ENCODE measurements around the gene INCA1. TPM values are rescaled to one million over a fixed set of nuclear protein-coding genes. Genes with fewer than 3 reads are reported as not detected.
A peak's percentile ranks its signal among the peaks of the same experiment; 100 is the strongest.

Gene INCA1
- total RNA-seq, 2 experiments from 2014 or later = 0.42 to 0.54 TPM

DNA sequence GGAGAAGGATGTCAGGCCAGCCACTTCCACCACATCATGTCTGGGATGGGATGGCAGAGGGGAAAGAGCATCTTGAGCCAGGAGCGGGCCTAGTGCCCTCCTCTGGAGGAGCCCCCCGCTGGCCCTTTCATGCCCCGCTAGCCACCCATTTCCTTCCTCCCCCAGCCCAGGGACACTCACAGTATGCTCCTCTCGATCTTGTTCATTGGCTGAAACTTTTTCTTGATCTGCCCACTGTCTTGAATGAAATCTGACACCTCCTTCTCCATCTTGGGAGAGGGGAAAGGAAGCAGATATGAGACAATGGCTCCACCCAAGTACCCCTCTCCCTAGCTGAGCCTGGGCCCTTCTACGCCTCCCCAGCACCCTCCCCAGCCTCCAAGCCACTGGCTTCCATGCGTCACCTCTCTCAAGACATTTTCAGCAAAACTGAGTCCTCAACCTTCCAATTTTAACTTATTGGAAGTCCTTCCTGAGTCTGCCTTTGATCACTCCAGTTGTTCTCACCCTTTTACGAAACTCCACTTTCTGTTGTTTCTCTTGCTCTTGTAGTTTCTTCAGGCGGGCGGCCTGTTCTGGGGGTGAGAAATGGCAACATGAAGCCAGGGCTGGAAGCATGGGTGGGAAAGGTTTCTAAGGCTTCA is 36.9 kb downstream of the INCA1 start:
- H3K4me3 Mint-ChIP-seq = no peak overlapping the region
- H3K27me3 Mint-ChIP-seq = no peaks in the 10 kb centered on the region
- peaks cover 9% of the 10 kb centered on the region for H3K4me1 Mint-ChIP-seq
- H3K27ac Mint-ChIP-seq = no peak overlapping the region
- no peak for ATAC-seq (ENCODE audit: low read depth)
- no peak for DNase-seq
- peaks cover 22% of the 10 kb centered on the region for H3K36me3 Mint-ChIP-seq
- H3K9me3 Mint-ChIP-seq = no peaks in the 10 kb centered on the region
- POLR2A ChIA-PET = interaction anchor here (1.8 kb wide), 1 partner anchor 21 kb away, joined by 4 read pairs; the partner anchor contains the start of genes RNF167 and SLC25A11

DNA sequence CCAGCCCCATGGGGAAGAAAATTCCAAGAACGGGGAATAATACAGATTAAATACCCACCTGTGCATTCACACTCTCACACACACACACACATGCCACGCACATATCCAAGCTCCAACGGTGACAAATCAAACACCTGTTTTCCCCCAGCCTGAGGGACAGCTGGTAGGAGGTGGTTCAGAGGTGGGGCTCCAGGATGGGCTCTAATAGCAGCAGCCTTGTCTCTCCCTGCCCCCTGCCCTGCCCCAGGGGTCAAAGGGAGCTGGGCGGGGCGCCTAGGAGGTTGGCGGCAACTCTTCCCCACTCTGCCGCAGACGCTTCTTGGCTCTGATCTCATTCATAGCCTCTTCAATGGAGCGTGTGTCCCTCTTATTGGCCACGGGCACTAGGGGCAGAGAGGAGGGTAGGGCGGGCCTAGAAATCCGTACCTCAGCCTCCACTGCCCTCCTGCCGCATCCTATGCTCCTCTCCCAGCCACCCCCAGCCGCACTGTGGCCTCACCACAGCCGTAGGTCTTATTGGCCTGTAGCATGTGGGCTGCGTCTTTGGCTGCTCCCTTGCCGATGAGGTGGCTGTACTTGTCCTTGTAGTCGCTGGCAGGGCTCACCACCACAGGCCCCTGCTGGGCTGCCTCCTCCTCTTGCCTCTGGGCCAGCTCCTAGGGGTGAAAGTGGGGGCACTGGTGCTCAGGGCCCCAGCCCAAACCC is 37.9 kb downstream of the INCA1 start:
- POLR2A ChIA-PET = no interaction called here
- Mint-ChIP-seq H3K4me1 (peaks cover 7% of the 10 kb centered on the region), H3K27me3 (no peaks in the 10 kb centered on the region), H3K4me3 (no peak overlapping the region), H3K27ac (no peak overlapping the region), H3K36me3 (peaks cover 17% of the 10 kb centered on the region), H3K9me3 (no peaks in the 10 kb centered on the region)
- DNase-seq (no peak), ATAC-seq (ENCODE audit: low read depth) (no peak)

DNA sequence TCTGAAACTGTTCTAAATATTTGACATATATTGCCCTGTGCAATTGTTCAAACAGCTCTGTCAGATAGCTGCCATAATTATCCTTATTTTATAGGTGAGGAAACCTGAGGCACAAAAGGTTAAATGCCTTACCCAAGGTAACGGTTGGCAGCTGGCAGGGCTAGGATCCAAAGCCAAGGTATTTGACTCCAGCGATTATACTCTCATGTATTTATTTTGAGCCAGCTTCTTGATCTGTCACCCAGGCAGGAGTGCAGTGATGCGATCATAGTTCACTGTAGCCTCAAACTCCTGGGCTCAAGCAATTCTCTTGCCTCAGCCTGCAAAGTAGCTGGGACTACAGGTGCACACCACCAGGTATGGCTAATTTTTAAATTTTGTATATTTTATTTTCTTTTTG is 39.2 kb downstream of the INCA1 start:
- DNase-seq = no peak
- Mint-ChIP-seq H3K27ac (no peak overlapping the region), H3K4me3 (no peak overlapping the region), H3K36me3 (peaks cover 20% of the 10 kb centered on the region), H3K9me3 (no peaks in the 10 kb centered on the region), H3K27me3 (no peaks in the 10 kb centered on the region), H3K4me1 (peaks cover 9% of the 10 kb centered on the region)
- POLR2A ChIA-PET = interaction anchor here (1.9 to 3.0 kb wide), 3 partner anchors 8 to 12 kb away, joined by 4 to 17 read pairs (median 9); partner anchors contain the start of gene PFN1
- ATAC-seq (ENCODE audit: low read depth) = no peak

DNA sequence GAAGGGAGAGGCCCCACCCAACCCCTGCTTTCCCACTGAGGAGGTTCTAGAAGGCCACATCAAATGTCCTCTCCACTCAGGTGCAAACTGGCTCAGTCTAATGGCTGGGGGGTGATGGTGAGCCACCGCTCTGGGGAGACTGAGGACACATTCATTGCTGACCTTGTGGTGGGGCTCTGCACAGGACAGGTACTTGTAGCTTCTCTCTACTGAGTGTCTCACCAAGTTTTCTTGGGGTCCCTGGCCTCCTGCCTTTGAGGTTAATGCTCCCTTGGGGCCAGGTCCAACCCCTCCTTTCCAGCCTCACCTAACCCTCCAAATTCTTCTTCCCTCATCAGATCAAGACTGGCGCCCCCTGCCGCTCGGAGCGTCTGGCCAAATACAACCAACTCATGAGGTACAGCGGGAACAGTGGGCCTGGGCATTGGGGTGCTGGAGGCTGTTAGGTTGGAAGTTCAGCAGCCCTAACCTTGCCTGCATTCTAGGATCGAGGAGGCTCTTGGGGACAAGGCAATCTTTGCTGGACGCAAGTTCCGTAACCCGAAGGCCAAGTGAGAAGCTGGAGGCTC is 40.7 kb downstream of the INCA1 start:
- Mint-ChIP-seq H3K27me3 (no peaks in the 10 kb centered on the region), H3K36me3 (peaks cover 22% of the 10 kb centered on the region), H3K4me1 (peaks cover 10% of the 10 kb centered on the region), H3K27ac (peak overlapping the region; percentile 57), H3K9me3 (no peaks in the 10 kb centered on the region), H3K4me3 (no peak overlapping the region)
- DNase-seq (peak; percentile 64), ATAC-seq (ENCODE audit: low read depth) (peak; percentile 37)
- POLR2A ChIA-PET = interaction anchor here (0.8 to 3.0 kb wide), 4 partner anchors 8 to 20 kb away, joined by 3 to 17 read pairs (median 6); partner anchors contain the start of gene PFN1

GRCh38 chr17:4955091-4955490 is 42.2 kb downstream of the INCA1 start:
- H3K27me3 Mint-ChIP-seq = no peaks in the 10 kb centered on the region
- POLR2A ChIA-PET = interaction anchor here (0.9 to 17.2 kb wide), 3 partner anchors 13 to 42 kb away, joined by 3 to 441 read pairs (median 3); partner anchors contain the start of genes INCA1, RNF167, SLC25A11 and SPAG7
- no peak overlapping the region for H3K4me3 Mint-ChIP-seq
- no peak for DNase-seq
- H3K27ac Mint-ChIP-seq = no peak overlapping the region
- peaks cover 22% of the 10 kb centered on the region for H3K36me3 Mint-ChIP-seq
- ATAC-seq (ENCODE audit: low read depth) = no peak
- H3K4me1 Mint-ChIP-seq = peaks cover 20% of the 10 kb centered on the region
- H3K9me3 Mint-ChIP-seq = no peaks in the 10 kb centered on the region

GRCh38 chr17:4953451-4953961 is 43.8 kb downstream of the INCA1 start:
- Mint-ChIP-seq H3K36me3 (peaks cover 17% of the 10 kb centered on the region), H3K9me3 (no peaks in the 10 kb centered on the region), H3K27me3 (no peaks in the 10 kb centered on the region), H3K4me3 (no peak overlapping the region), H3K27ac (no peak overlapping the region), H3K4me1 (peaks cover 22% of the 10 kb centered on the region)
- DNase-seq = no peak
- ATAC-seq (ENCODE audit: low read depth) = no peak
- POLR2A ChIA-PET = interaction anchor here (0.6 to 17.2 kb wide), 3 partner anchors 13 to 759 kb away, joined by 3 to 441 read pairs (median 5); partner anchors contain the start of gene SPAG7

GRCh38 chr17:4951486-4951885 is 45.8 kb downstream of the INCA1 start:
- Mint-ChIP-seq H3K36me3 (peaks cover 18% of the 10 kb centered on the region), H3K9me3 (no peaks in the 10 kb centered on the region), H3K4me1 (peaks cover 20% of the 10 kb centered on the region), H3K4me3 (peak overlapping the region; percentile 86), H3K27me3 (no peaks in the 10 kb centered on the region), H3K27ac (peak overlapping the region; percentile 92)
- POLR2A ChIA-PET = interaction anchor here (0.6 to 17.2 kb wide), 5 partner anchors 8 to 98 kb away, joined by 3 to 441 read pairs (median 7); partner anchors contain the start of genes RNF167, SLC25A11 and SPAG7
- ATAC-seq (ENCODE audit: low read depth) (no peak), DNase-seq (no peak)

GRCh38 chr17:4950746-4951204 is 46.5 kb downstream of the INCA1 start, which contains the start of gene ENO3:
Gene ENO3 (plus strand): TSS chr17:4951119. CDS start chr17:4951830, 711 bp downstream.
- H3K4me1 Mint-ChIP-seq = peaks cover 16% of the 10 kb centered on the region
- no peaks in the 10 kb centered on the region for H3K27me3 Mint-ChIP-seq
- POLR2A ChIA-PET = interaction anchor here (0.6 to 17.2 kb wide), 7 partner anchors 11 to 111 kb away, joined by 3 to 441 read pairs (median 4); partner anchors contain the start of genes RNF167, SLC25A11 and SPAG7
- H3K27ac Mint-ChIP-seq = peak within 1 kb of the TSS; percentile 92
- peaks cover 21% of the 10 kb centered on the region for H3K36me3 Mint-ChIP-seq
- ATAC-seq (ENCODE audit: low read depth) = no peak
- DNase-seq = no peak
- H3K4me3 Mint-ChIP-seq = peak within 1 kb of the TSS; percentile 86
- H3K9me3 Mint-ChIP-seq = no peaks in the 10 kb centered on the region

GRCh38 chr17:4950075-4950745 is 47.1 kb downstream of the INCA1 start:
- H3K4me1 Mint-ChIP-seq = peaks cover 21% of the 10 kb centered on the region

DNA sequence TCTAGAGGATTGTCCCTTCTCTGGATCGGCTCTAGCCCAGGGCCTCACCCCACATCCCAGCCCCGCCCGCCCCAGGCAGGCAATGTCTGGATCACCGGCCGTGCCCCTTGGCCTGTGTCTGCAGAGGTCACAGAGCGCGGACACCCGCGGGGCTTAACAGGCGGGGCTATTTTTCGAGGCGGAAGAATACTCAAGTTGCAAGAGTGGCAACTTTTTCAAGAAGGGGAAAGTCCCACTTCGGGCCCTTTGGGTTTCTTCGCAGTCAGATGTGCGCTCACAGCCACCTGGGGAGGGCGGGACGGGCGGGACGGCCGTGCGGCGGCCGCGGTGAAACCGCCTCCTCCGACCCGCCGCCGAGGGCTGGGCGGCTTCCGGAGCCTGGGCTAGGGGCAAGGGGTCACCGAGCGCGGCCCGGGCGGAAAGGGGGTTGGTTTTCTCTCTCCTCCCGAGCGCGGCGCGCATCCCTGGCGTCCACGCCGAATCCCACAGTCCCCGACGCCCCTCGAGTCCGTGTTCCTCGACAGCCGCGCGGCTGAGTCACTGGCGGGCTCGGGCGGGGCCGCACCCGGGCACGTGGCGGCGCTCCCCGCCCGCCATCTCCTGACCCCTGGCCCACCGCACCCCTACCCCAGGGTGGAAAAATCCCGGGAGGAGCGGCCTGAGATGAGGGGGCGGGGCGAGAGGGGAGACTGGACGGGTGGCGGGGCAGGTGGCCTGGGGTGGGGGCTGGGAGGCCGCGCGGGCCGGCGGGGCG is 47.8 kb downstream of the INCA1 start:
- POLR2A ChIA-PET = interaction anchor here (0.7 to 17.2 kb wide), 12 partner anchors 8 to 470 kb away, joined by 3 to 441 read pairs (median 4); partner anchors contain the start of genes C17orf107, INCA1, KIF1C and NUP88
- H3K36me3 Mint-ChIP-seq = peaks cover 33% of the 10 kb centered on the region
- H3K27ac Mint-ChIP-seq = peak overlapping the region; percentile 84
- peak; percentile 23 for ATAC-seq (ENCODE audit: low read depth)
- peak; percentile 85 for DNase-seq
- H3K4me1 Mint-ChIP-seq = peaks cover 28% of the 10 kb centered on the region
- H3K4me3 Mint-ChIP-seq = peak overlapping the region; percentile 100
- no peaks in the 10 kb centered on the region for H3K27me3 Mint-ChIP-seq
- H3K9me3 Mint-ChIP-seq = no peaks in the 10 kb centered on the region

More at GRCh38 chr17:4950075-4950745, 47.1 kb downstream of the INCA1 start:
- H3K4me3 Mint-ChIP-seq = peak overlapping the region; percentile 86
- DNase-seq (no peak), ATAC-seq (ENCODE audit: low read depth) (peak; percentile 2)
- H3K36me3 Mint-ChIP-seq = peaks cover 26% of the 10 kb centered on the region
- POLR2A ChIA-PET = interaction anchor here (0.6 to 17.2 kb wide), 8 partner anchors 10 to 469 kb away, joined by 3 to 441 read pairs (median 4); partner anchors contain the start of genes NUP88, RNF167, RPAIN and SLC25A11
- no peaks in the 10 kb centered on the region for H3K9me3 Mint-ChIP-seq
- no peaks in the 10 kb centered on the region for H3K27me3 Mint-ChIP-seq
- peak overlapping the region; percentile 92 for H3K27ac Mint-ChIP-seq

DNA sequence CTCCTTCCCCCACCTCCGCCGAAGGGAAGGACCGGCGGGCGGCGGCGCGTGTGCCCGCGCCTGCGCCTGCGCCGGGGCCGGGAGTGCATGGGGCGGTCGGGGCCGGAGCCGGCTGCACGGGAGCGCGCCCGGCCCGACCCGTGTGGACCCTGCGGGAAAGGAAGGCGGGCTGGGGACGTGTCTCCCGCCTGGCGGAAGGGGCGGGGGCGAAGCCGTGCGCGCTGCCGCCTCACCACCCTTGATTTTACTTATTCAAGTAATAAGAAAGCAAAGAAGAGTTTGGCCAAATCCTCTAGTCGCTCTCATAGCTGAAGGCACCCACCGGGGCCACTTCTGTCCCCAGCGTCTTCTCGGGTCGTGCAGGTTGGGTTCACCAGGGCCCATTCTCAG is 48.4 kb downstream of the INCA1 start:
- peak overlapping the region; percentile 100 for H3K4me3 Mint-ChIP-seq
- peaks cover 38% of the 10 kb centered on the region for H3K36me3 Mint-ChIP-seq

More for the DNA sequence above, 48.4 kb downstream of the INCA1 start:
- DNase-seq (no peak), ATAC-seq (ENCODE audit: low read depth) (peak; percentile 44)
- POLR2A ChIA-PET = interaction anchor here (0.6 to 17.2 kb wide), 15 partner anchors 8 to 246 kb away, joined by 3 to 441 read pairs (median 5); partner anchors contain the start of genes ARRB2, C17orf107, CAMTA2 and INCA1
- no peaks in the 10 kb centered on the region for H3K27me3 Mint-ChIP-seq
- no peaks in the 10 kb centered on the region for H3K9me3 Mint-ChIP-seq
- H3K27ac Mint-ChIP-seq = peak overlapping the region; percentile 100
- peaks cover 31% of the 10 kb centered on the region for H3K4me1 Mint-ChIP-seq

Measured in activated naive CD8-positive, alpha-beta T cell treated with anti-CD3 and anti-CD28 coated beads, Interleukin-2, amount 10 ng/mL, durations not matched to agents 7 days and 5 days (primary cell).